Vagina (tissue), 2 donors: ENCODE data around the gene GPC5. TPM values are rescaled to one million over a fixed set of nuclear protein-coding genes. Genes with fewer than 3 reads are reported as not detected.

Experiments
- DNase-seq, 2 donors: peaks; one replicate each; pipeline ENCODE4 v3.0.0-alpha.2; 2017; ENCODE audit errors: extremely low spot score in 2 of 2
- H3K27ac ChIP-seq: fragments of 200-600 bp; sonication (generic); one replicate; pipeline ENCODE4 v1.5.1; 2019
- H3K27me3 ChIP-seq: fragments of 200-600 bp; sonication (generic); one replicate; pipeline ENCODE4 v1.5.1; 2019
- H3K36me3 ChIP-seq, 2 donors: fragments of 200-600 bp; sonication (generic); one replicate each; pipeline ENCODE4 v1.5.1; 2017 to 2019
- H3K4me1 ChIP-seq: fragments of 200-600 bp; sonication (generic); one replicate; pipeline ENCODE4 v1.5.1; 2019
- H3K4me3 ChIP-seq, 2 donors: fragments of 200-600 bp; sonication (generic); 1 replicate in 1 of 2; 2 replicates in 1 of 2; pipeline ENCODE4 v1.5.1; 2016 to 2019
- H3K9me3 ChIP-seq: fragments of 200-600 bp; sonication (generic); one replicate; pipeline ENCODE4 v1.5.1; 2019
- POLR2A ChIP-seq, 2 donors: fragments of 450-650 bp; IDR thresholded peaks; one replicate each; pipeline ENCODE4 v1.6.1; 2017; ENCODE audit warnings: antibody characterized with exemption in 2 of 2, mild to moderate bottlenecking in 2 of 2, moderate library complexity in 2 of 2
- POLR2AphosphoS5 ChIP-seq, 2 donors: sonication (generic); formaldehyde crosslinking; IDR thresholded peaks; one replicate each; pipeline ENCODE4 v1.9.0; 2017; ENCODE audit warnings: antibody characterized with exemption in 2 of 2, mild to moderate bottlenecking in 2 of 2, low read depth in 1 of 2; ENCODE audit not compliant: insufficient read depth in 1 of 2
- intact Hi-C: fragments of 100-400 bp; cut with DNase I; formaldehyde crosslinking; loops from one replicate; pipeline ENCODE4 v1.15.1; 2023
- total RNA-seq: library from RNA; depleted of rRNA; stranded (reverse); fragments of >200 nt; gene quantifications from one replicate; pipeline ENCODE4 v1.2.3, GENCODE V29; 2016
- TF ChIP-seq, protein P1 (sequence below), 3 experiments: fragments of 450-650 bp in 2 of 3; fragments of 200-600 bp in 1 of 3; sonication (generic) in 1 of 3; IDR thresholded peaks; one replicate each; pipeline ENCODE4 v1.5.1; 2017 to 2019; ENCODE audit warnings: antibody characterized with exemption in 3 of 3, mild to moderate bottlenecking in 2 of 3, moderate library complexity in 2 of 3

GPC5 gene
- total RNA-seq, 1 donor from 2014 or later, result 1.7 TPM

DNA sequence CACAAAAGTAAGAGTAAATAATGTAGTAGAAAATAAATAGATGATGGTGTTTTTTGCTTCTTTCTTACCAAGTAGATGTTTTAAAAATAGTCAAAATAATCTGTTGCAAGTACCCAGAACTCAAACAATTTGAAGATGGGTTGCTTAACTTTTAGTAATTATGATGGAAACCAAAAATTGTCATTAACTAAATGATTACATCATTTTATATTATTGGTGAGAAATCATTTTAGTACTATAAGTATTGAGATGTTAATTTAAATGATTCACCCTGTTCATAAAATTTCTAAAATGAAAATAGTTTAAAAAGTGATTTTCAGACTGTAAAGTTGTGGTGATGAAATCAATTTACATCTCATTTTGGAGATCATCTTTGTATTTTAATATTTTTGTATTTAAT lies 404.5 kb downstream of the GPC5 start:
- Histone ChIP-seq H3K9me3 (no peaks in the 10 kb centered on the region), H3K36me3 (no peaks in the 10 kb centered on the region), H3K27me3 (no peaks in the 10 kb centered on the region), H3K4me3 (no peak overlapping the region), H3K4me1 (no peaks in the 10 kb centered on the region), H3K27ac (no peak overlapping the region)
- no peak for DNase-seq
- TF ChIP-seq, protein P1, sequence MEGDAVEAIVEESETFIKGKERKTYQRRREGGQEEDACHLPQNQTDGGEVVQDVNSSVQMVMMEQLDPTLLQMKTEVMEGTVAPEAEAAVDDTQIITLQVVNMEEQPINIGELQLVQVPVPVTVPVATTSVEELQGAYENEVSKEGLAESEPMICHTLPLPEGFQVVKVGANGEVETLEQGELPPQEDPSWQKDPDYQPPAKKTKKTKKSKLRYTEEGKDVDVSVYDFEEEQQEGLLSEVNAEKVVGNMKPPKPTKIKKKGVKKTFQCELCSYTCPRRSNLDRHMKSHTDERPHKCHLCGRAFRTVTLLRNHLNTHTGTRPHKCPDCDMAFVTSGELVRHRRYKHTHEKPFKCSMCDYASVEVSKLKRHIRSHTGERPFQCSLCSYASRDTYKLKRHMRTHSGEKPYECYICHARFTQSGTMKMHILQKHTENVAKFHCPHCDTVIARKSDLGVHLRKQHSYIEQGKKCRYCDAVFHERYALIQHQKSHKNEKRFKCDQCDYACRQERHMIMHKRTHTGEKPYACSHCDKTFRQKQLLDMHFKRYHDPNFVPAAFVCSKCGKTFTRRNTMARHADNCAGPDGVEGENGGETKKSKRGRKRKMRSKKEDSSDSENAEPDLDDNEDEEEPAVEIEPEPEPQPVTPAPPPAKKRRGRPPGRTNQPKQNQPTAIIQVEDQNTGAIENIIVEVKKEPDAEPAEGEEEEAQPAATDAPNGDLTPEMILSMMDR (IDR thresholded peaks at IDR 0.05), result no peak
- TF ChIP-seq POLR2A (IDR thresholded peaks at IDR 0.05) (no peak), POLR2AphosphoS5 (IDR thresholded peaks at IDR 0.05; ENCODE audit: insufficient read depth in 1 of 2, low read depth in 1 of 2) (no peak)
- intact Hi-C loops, result no loop called here

GRCh38 chr13:91804724-91805123 lies 406.3 kb downstream of the GPC5 start:
- Histone ChIP-seq H3K4me3 (no peak overlapping the region), H3K9me3 (no peaks in the 10 kb centered on the region), H3K27ac (no peak overlapping the region), H3K27me3 (no peaks in the 10 kb centered on the region), H3K36me3 (no peaks in the 10 kb centered on the region), H3K4me1 (no peaks in the 10 kb centered on the region)
- no peak for DNase-seq
- TF ChIP-seq, protein P1 (IDR thresholded peaks at IDR 0.05), result no peak
- no peak for TF ChIP-seq POLR2AphosphoS5 (IDR thresholded peaks at IDR 0.05; ENCODE audit: insufficient read depth in 1 of 2, low read depth in 1 of 2)
- TF ChIP-seq POLR2A (IDR thresholded peaks at IDR 0.05), result no peak
- intact Hi-C loops, result no loop called here

GRCh38 chr13:91805605-91806004 lies 407.2 kb downstream of the GPC5 start:
- DNase-seq, result no peak
- H3K36me3 ChIP-seq, result no peaks in the 10 kb centered on the region
- no peaks in the 10 kb centered on the region for H3K9me3 ChIP-seq
- no peaks in the 10 kb centered on the region for H3K4me1 ChIP-seq
- no peak overlapping the region for H3K4me3 ChIP-seq
- no peak overlapping the region for H3K27ac ChIP-seq
- H3K27me3 ChIP-seq, result no peaks in the 10 kb centered on the region
- TF ChIP-seq POLR2A (IDR thresholded peaks at IDR 0.05) (no peak), POLR2AphosphoS5 (IDR thresholded peaks at IDR 0.05; ENCODE audit: insufficient read depth in 1 of 2, low read depth in 1 of 2) (no peak)
- TF ChIP-seq, protein P1 (IDR thresholded peaks at IDR 0.05), result no peak
- intact Hi-C loops, result no loop called here

GRCh38 chr13:91809161-91809560 lies 410.7 kb downstream of the GPC5 start:
- Histone ChIP-seq H3K4me1 (no peaks in the 10 kb centered on the region), H3K27ac (no peak overlapping the region), H3K36me3 (no peaks in the 10 kb centered on the region), H3K9me3 (no peaks in the 10 kb centered on the region), H3K27me3 (no peaks in the 10 kb centered on the region), H3K4me3 (no peak overlapping the region)
- no peak for DNase-seq
- TF ChIP-seq POLR2AphosphoS5 (IDR thresholded peaks at IDR 0.05; ENCODE audit: insufficient read depth in 1 of 2, low read depth in 1 of 2), result no peak
- TF ChIP-seq, protein P1 (IDR thresholded peaks at IDR 0.05), result no peak
- intact Hi-C loops, result no loop called here

GRCh38 chr13:91813253-91813652 lies 414.8 kb downstream of the GPC5 start:
- intact Hi-C loops, result no loop called here
- Histone ChIP-seq H3K27ac (no peak overlapping the region), H3K4me3 (no peak overlapping the region), H3K4me1 (no peaks in the 10 kb centered on the region), H3K9me3 (no peaks in the 10 kb centered on the region), H3K27me3 (no peaks in the 10 kb centered on the region), H3K36me3 (no peaks in the 10 kb centered on the region)
- DNase-seq, result no peak
- no peak for TF ChIP-seq POLR2AphosphoS5 (IDR thresholded peaks at IDR 0.05; ENCODE audit: insufficient read depth in 1 of 2, low read depth in 1 of 2)
- TF ChIP-seq, protein P1 (IDR thresholded peaks at IDR 0.05), result no peak
- TF ChIP-seq POLR2A (IDR thresholded peaks at IDR 0.05), result no peak
